IPS-NIHi7 (cell line): ENCODE results near the gene LDLRAD4.

Experiments
- DNase-seq: peaks from one replicate; pipeline ENCODE4 v3.0.0; 2012; ENCODE audit warnings: mixed read lengths; ENCODE audit errors: extremely low spot score

LDLRAD4 gene

GRCh38 chr18:13629841-13630715, 411.5 kb downstream of the LDLRAD4 start:
- DNase-seq: peak; percentile 89

- DNase-seq: no peak
Measured at GRCh38 chr18:13630716-13631268, 412.2 kb downstream of the LDLRAD4 start.

- DNase-seq: no peak
Measured at GRCh38 chr18:13633700-13634099, 415.1 kb downstream of the LDLRAD4 start.

- DNase-seq: no peak
Measured at GRCh38 chr18:13635046-13635445, 416.5 kb downstream of the LDLRAD4 start.

- DNase-seq: no peak
Measured at GRCh38 chr18:13638719-13639595, 420.4 kb downstream of the LDLRAD4 start.

GRCh38 chr18:13640266-13640860, 421.8 kb downstream of the LDLRAD4 start:
- DNase-seq: no peak

GRCh38 chr18:13641551-13642439, 423.2 kb downstream of the LDLRAD4 start:
- peak; percentile 72 for DNase-seq

GRCh38 chr18:13642440-13642827, 423.9 kb downstream of the LDLRAD4 start:
- no peak for DNase-seq

- no peak for DNase-seq
Measured at GRCh38 chr18:13643261-13643751, 424.7 kb downstream of the LDLRAD4 start.

GRCh38 chr18:13645093-13645492, 426.5 kb downstream of the LDLRAD4 start:
- DNase-seq: no peak

GRCh38 chr18:13646633-13647032, 428.1 kb downstream of the LDLRAD4 start:
- DNase-seq: no peak

- no peak for DNase-seq
Measured at GRCh38 chr18:13647761-13648160, 429.2 kb downstream of the LDLRAD4 start.

- no peak for DNase-seq
Measured at GRCh38 chr18:13649397-13650390, 431.1 kb downstream of the LDLRAD4 start.

GRCh38 chr18:13653746-13654433, 435.3 kb downstream of the LDLRAD4 start:
- DNase-seq: no peak

GRCh38 chr18:13657974-13658373, 439.4 kb downstream of the LDLRAD4 start:
- DNase-seq: no peak

- DNase-seq: no peak
Measured at GRCh38 chr18:13658436-13659204, 440.1 kb downstream of the LDLRAD4 start.

GRCh38 chr18:13660510-13660909, 441.9 kb downstream of the LDLRAD4 start:
- DNase-seq: no peak
